Common myeloid progenitor, CD34-positive (primary cell): Measurements from ENCODE around the gene HES2.
A peak's percentile ranks its signal among the peaks of the same experiment; 100 is the strongest.
"Not testable (repeated sequence)": the region's sequence is repeated elsewhere in the genome, so short reads cannot be mapped to it uniquely, and the experiment has no call there.

ENCODE experiments used
- CTCF ChIA-PET: fragments of 350-600 bp; sonication (Branson Sonifier 250); formaldehyde crosslinking; loops from one replicate; lab custom pipeline; 2021; ENCODE audit warnings: antibody characterized with exemption; lab: Charles Lee
- POLR2A ChIA-PET: fragments of 350-600 bp; sonication (Branson Sonifier 250); formaldehyde crosslinking; loops from one replicate; lab custom pipeline; 2021; ENCODE audit warnings: antibody characterized with exemption; lab: Charles Lee
- DNase-seq, 3 donors: peaks; one replicate each; pipeline versions ENCODE4 v3.0.0 to v3.0.0-alpha.2; 2013
- H3K27ac ChIP-seq, 2 experiments: 1 replicate in 1 of 2; 2 replicates in 1 of 2; pipeline ENCODE4 v1.7.0; 2013; ENCODE audit warnings: inconsistent platforms in 2 of 2, low read length in 2 of 2, mild to moderate bottlenecking in 2 of 2, low read depth in 1 of 2, moderate library complexity in 1 of 2; ENCODE audit not compliant: severe bottlenecking in 2 of 2, insufficient read depth in 1 of 2, poor library complexity in 1 of 2
- H3K27me3 ChIP-seq, 5 experiments: replicated peaks in 2 of 5; 1 replicate in 3 of 5; 2 replicates in 2 of 5; pipeline versions ENCODE4 v1.6.1 to v1.7.0; 2013; ENCODE audit warnings: low read length in 4 of 5, mild to moderate bottlenecking in 2 of 5, moderate library complexity in 2 of 5, inconsistent platforms in 1 of 5; ENCODE audit not compliant: insufficient read depth in 5 of 5, control insufficient read depth in 4 of 5
- H3K36me3 ChIP-seq, 4 experiments: 1 replicate in 2 of 4; 2 replicates in 2 of 4; pipeline versions ENCODE4 v1.6.1 to v1.7.0; 2013; ENCODE audit warnings: low read length in 3 of 4, control low read depth in 1 of 4, mild to moderate bottlenecking in 1 of 4; ENCODE audit not compliant: control insufficient read depth in 4 of 4, insufficient read depth in 4 of 4
- H3K4me1 ChIP-seq, 4 experiments: 1 replicate in 3 of 4; 2 replicates in 1 of 4; pipeline versions ENCODE4 v1.6.1 to v1.7.1; 2013; ENCODE audit warnings: low read length in 3 of 4, mild to moderate bottlenecking in 3 of 4, control low read depth in 1 of 4, inconsistent platforms in 1 of 4, moderate library complexity in 1 of 4; ENCODE audit not compliant: control insufficient read depth in 4 of 4, insufficient read depth in 4 of 4; ENCODE audit errors: control extremely low read depth in 1 of 4
- H3K4me3 ChIP-seq, 7 experiments: 1 replicate in 4 of 7; 2 replicates in 3 of 7; pipeline versions ENCODE4 v1.5.1 to v1.7.0; 2013; ENCODE audit warnings: mild to moderate bottlenecking in 7 of 7, low read length in 6 of 7, moderate library complexity in 6 of 7, inconsistent platforms in 2 of 7, low read depth in 2 of 7, control low read depth in 1 of 7; ENCODE audit not compliant: insufficient read depth in 4 of 7, control insufficient read depth in 1 of 7; ENCODE audit errors: extremely low read depth in 1 of 7
- H3K9me3 ChIP-seq, 5 experiments: 1 replicate in 4 of 5; 2 replicates in 1 of 5; pipeline versions ENCODE4 v1.6.1 to v1.7.1; 2013; ENCODE audit warnings: low read length in 4 of 5, mild to moderate bottlenecking in 2 of 5, inconsistent platforms in 1 of 5, low read depth in 1 of 5, moderate library complexity in 1 of 5; ENCODE audit not compliant: control insufficient read depth in 4 of 5, insufficient read depth in 2 of 5; ENCODE audit errors: control extremely low read depth in 1 of 5
- WGBS: methylation state at CpG from one replicate; pipeline ENCODE4 v1.1.5; 2013; ENCODE audit not compliant: insufficient coverage; 5-methylcytosine and 5-hydroxymethylcytosine counted together

HES2 gene

DNA sequence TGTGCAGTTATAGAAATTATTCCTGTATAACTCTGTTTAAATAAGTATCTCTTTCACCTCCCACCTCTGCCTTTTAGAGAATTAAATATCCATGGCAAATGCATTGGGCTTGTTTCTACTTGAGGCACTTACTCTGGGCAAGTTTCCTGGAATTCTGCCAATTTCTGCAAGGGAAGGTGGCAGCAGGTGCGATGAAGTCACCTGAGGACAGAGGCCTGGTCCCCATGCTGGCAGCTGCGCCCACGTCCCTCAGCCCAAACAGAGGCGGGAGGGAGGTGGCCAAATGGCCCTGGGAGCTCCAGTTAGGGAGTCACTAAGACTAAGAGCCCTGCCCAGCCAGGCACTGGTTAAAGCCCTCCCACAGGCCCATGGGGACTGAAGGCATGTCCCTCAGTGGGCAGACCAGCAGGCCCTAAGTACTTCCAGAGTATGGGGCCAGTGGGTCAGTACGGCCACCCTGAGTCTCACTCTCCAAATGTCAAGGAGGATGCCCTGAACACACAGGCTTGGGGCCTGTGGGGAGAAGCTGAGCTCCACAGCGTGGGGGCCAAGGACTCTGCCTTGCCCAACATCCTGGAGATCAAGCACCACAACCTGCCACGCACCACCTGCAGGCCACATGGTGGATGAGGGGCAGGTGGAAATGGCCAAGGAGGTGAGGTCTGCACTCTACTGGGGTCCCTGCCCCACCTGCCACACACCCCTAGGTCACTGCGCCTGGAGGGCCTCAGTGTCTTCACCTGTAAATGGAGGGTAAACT lies 45.6 kb downstream of the HES2 start:
- DNase-seq = no peak
- 97% methylated on average over 7 of the region's 8 CpGs for WGBS
- ChIA-PET POLR2A (no interaction called here), CTCF (interaction anchor here (1.1 to 5.5 kb wide), 3 partner anchors 9 to 13 kb away, joined by 4 to 34 read pairs (median 4); no protein-coding TSS in a partner anchor)
- no peak overlapping the region for H3K4me3 ChIP-seq
- peaks cover 0 to 4% (median 1%) of the 10 kb centered on the region in 4 experiments for H3K4me1 ChIP-seq
- no peaks in the 10 kb centered on the region for H3K36me3 ChIP-seq
- no peaks in the 10 kb centered on the region for H3K27me3 ChIP-seq
- no peaks in the 10 kb centered on the region for H3K9me3 ChIP-seq
- no peak overlapping the region for H3K27ac ChIP-seq

DNA sequence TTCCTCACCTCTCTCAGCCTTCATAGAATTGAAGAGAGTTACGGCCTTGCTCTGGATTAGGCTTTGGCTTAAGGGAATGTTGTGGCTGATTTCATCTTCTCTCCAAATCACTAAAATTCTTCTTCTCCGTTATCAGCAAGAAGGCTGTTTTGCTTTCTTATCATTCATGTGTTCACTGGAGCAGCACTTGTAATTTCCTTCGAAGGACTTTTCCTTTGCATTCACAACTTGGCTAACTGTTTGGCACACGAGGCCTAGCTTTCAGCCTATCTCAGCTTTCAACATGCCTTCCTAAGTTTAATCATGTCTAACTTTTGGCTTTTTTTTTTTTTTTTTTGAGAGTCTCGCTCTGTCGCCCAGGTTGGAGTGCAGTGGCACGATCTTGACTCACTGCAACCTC lies 47.5 kb downstream of the HES2 start:
- H3K4me1 ChIP-seq, H3K36me3 ChIP-seq, H3K27me3 ChIP-seq, POLR2A ChIA-PET, DNase-seq, H3K27ac ChIP-seq, H3K4me3 ChIP-seq: not testable (repeated sequence)
- H3K9me3 ChIP-seq = peaks cover 0 to 11% (median 9%) of the 10 kb centered on the region in 5 experiments
- CTCF ChIA-PET = interaction anchor here (1.0 kb wide), 1 partner anchor 12 kb away, joined by 3 read pairs; no protein-coding TSS in a partner anchor
- 100% methylated on average over 7 of the region's 7 CpGs for WGBS

DNA sequence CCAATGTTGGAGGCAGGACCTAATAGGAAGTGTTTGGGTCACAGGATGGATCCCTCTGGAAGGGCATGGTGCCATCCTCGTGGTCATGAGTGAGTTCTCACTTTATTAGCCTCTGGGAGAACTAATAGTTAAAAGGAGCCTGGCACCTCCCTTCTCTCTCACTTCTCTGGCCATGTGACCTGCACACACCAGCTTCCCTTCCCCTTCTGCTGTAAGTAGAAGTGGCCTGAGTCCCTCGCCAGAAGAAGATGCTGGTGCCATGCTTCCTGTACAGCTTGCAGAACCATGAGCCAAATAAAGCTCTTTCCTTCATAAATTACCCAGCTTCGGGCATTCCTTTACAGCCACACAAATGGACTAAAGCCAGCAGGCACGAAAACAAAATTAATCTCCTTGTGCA lies 49.7 kb downstream of the HES2 start:
- CTCF ChIA-PET = interaction anchor here (0.8 to 1.1 kb wide), 4 partner anchors 20 to 37 kb away, joined by 3 to 4 read pairs (median 4); no protein-coding TSS in a partner anchor
- H3K4me1 ChIP-seq = peaks cover 0 to 4% (median 1%) of the 10 kb centered on the region in 4 experiments
- WGBS = 0% methylated on average over 2 of the region's 4 CpGs
- no peaks in the 10 kb centered on the region for H3K27me3 ChIP-seq
- no peak overlapping the region for H3K4me3 ChIP-seq
- DNase-seq = peak in 2 of 3 donors; percentile 45 to 70
- no peak overlapping the region for H3K27ac ChIP-seq
- H3K36me3 ChIP-seq = peaks cover 0 to 2% (median 0%) of the 10 kb centered on the region in 4 experiments
- POLR2A ChIA-PET = no interaction called here
- peaks cover 0 to 11% (median 9%) of the 10 kb centered on the region in 5 experiments for H3K9me3 ChIP-seq

DNA sequence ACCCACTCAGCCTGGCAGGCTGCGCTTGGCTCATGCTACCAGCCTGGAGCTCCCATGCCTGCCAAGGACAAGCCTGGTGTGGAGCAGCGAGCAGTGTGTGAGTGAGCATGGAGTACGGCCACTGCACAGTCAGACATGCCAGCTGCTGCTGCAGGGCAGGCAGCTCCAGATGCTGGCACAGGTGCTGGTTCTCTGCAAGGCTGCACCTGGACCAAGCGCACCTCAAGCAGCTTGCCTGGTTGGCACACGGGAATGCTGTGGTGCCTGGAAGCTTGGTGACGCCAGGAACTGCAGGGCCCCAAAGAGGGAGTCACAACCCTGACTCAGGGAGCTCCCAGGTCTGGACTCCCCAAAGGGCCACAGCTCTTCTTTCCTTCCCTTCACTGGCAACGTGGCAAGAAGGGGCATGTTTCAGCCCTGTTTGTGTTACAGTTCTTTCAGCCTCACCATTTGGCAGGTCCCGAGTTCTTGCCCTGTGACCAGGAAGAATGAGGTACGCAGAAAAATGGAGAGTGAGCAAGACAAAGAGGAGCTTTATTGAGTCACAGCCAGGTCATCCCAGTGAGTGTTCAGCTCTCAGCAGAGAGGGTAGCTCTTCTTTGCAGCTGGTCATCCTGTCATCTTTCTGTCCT lies 52.2 kb downstream of the HES2 start:
- DNase-seq = no peak
- no peaks in the 10 kb centered on the region for H3K27me3 ChIP-seq
- peaks cover 0 to 2% (median 0%) of the 10 kb centered on the region in 4 experiments for H3K36me3 ChIP-seq
- no peak overlapping the region for H3K27ac ChIP-seq
- ChIA-PET POLR2A (no interaction called here), CTCF (interaction anchor here (0.7 to 2.0 kb wide), 8 partner anchors 10 to 40 kb away, joined by 3 to 5 read pairs (median 3); no protein-coding TSS in a partner anchor)
- no peak overlapping the region for H3K4me3 ChIP-seq
- H3K4me1 ChIP-seq = peaks cover 0 to 4% (median 1%) of the 10 kb centered on the region in 4 experiments
- peaks cover 0 to 11% (median 9%) of the 10 kb centered on the region in 5 experiments for H3K9me3 ChIP-seq
- WGBS = 97% methylated on average over 8 of the region's 9 CpGs

DNA sequence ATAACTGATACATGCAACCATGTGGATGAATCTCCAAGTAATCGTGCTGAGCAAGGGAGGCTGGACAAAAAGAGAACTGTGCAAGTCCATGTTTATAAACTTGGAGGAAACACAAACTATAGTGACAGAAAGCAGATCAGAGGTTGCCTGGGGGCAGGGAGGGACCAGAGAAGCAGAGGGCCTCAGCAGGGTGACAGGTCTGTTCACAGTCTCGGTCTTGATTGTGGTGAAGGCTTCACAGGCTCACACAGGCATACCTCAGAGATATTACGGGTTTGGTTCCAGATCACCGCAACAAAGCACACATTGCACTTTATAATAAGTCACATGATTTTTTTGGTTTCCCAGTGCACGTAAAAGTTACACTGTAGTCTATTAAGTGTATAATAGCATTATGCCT lies 54.7 kb downstream of the HES2 start:
- no peaks in the 10 kb centered on the region for H3K27me3 ChIP-seq
- peaks cover 0 to 2% (median 0%) of the 10 kb centered on the region in 4 experiments for H3K36me3 ChIP-seq
- peaks cover 0 to 16% (median 13%) of the 10 kb centered on the region in 4 experiments for H3K4me1 ChIP-seq
- WGBS = 100% methylated on average over 1 of the region's 5 CpGs
- ChIA-PET POLR2A (no interaction called here), CTCF (interaction anchor here (0.6 to 5.0 kb wide), 3 partner anchors 14 to 40 kb away, joined by 3 to 58 read pairs (median 4); no protein-coding TSS in a partner anchor)
- peaks cover 0 to 11% (median 9%) of the 10 kb centered on the region in 5 experiments for H3K9me3 ChIP-seq
- no peak overlapping the region for H3K4me3 ChIP-seq
- H3K27ac ChIP-seq = no peak overlapping the region
- DNase-seq = no peak

DNA sequence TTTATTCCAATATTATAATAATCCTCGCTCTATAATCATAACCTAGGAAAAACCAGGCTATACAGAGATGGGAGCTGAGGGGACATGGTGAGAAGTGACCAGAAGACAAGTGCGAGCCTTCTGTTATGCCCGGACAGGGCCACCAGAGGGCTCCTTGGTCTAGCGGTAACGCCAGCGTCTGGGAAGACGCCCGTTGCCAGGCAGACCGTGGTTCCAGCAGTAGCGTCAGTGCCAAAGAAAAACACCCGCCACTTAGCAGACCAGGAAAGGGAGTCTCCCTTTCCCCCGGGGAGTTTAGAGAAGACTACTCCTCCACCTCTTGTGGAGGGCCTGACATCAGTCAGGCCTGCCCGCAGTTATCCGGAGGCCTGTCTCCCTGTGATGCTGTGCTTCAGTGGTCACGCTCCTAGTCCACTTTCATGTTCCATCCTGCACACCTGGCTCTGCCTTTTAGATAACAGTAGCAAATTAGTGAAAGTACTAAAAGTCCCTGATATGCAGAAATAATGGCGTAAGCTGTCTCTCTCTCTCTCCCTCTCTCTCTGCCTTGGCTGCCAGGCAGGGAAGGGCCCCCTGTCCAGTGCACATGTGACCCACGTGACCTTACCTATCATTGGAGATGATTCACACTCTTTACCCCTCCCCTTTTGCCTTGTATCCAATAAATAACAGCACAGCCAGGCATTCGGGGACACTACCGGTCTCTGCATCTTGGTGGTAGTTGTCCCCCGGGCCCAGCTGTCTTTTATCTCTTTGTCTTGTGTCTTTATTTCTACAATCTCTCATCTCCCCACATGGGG lies 56.4 kb downstream of the HES2 start:
- peaks cover 0 to 32% (median 30%) of the 10 kb centered on the region in 4 experiments for H3K4me1 ChIP-seq

More for the DNA sequence above, 56.4 kb downstream of the HES2 start:
- H3K27ac ChIP-seq, H3K27me3 ChIP-seq, H3K9me3 ChIP-seq, POLR2A ChIA-PET, H3K36me3 ChIP-seq, H3K4me3 ChIP-seq: not testable (repeated sequence)
- DNase-seq = peak in 2 of 3 donors; percentile 50
- CTCF ChIA-PET = interaction anchor here (0.6 to 7.2 kb wide), 16 partner anchors 10 to 116 kb away, joined by 3 to 60 read pairs (median 5); partner anchors contain the start of gene HES2
- 60% methylated on average over 18 of the region's 20 CpGs for WGBS
